Mucosa of rectum (tissue), 2 donors: ENCODE measurements around the gene VPS11.
A peak's percentile ranks its signal among the peaks of the same experiment; 100 is the strongest.

Source experiments
- H3K27ac ChIP-seq, 2 donors: one replicate each; pipeline ENCODE4 v1.7.0; 2013; ENCODE audit warnings: inconsistent platforms in 2 of 2, low read depth in 2 of 2, low read length in 2 of 2
- H3K27me3 ChIP-seq, 2 donors: one replicate each; pipeline ENCODE4 v1.7.0; 2013; ENCODE audit warnings: low read length in 2 of 2; ENCODE audit not compliant: control insufficient read depth in 2 of 2, insufficient read depth in 2 of 2
- H3K36me3 ChIP-seq, 2 donors: one replicate each; pipeline ENCODE4 v1.7.0; 2013; ENCODE audit warnings: low read length in 2 of 2; ENCODE audit not compliant: control insufficient read depth in 2 of 2, insufficient read depth in 2 of 2
- H3K4me1 ChIP-seq, 2 donors: one replicate each; pipeline ENCODE4 v1.7.0; 2013; ENCODE audit warnings: low read length in 2 of 2, mild to moderate bottlenecking in 1 of 2; ENCODE audit not compliant: control insufficient read depth in 2 of 2, insufficient read depth in 2 of 2
- H3K4me3 ChIP-seq, 2 donors: one replicate each; pipeline ENCODE4 v1.7.0; 2013; ENCODE audit warnings: low read length in 2 of 2
- H3K9ac ChIP-seq, 2 donors: one replicate each; pipeline ENCODE4 v1.7.0; 2013; ENCODE audit warnings: low read length in 2 of 2, low read depth in 1 of 2, mild to moderate bottlenecking in 1 of 2
- H3K9me3 ChIP-seq, 2 donors: one replicate each; pipeline ENCODE4 v1.7.0; 2013; ENCODE audit warnings: low read length in 2 of 2; ENCODE audit not compliant: control insufficient read depth in 2 of 2
- donor health status: healthy.
- donor health status: Normal muscosa, but diverticular disease.

The VPS11 gene

GRCh38 chr11:119067371-119068222, at the start of gene VPS11:
Gene VPS11, plus strand, starts transcription at chr11:119067818. Its CDS starts 6 bp downstream, at chr11:119067824.
- Histone ChIP-seq H3K27ac (peak within 1 kb of the TSS; percentile 84 to 88), H3K9ac (peak within 1 kb of the TSS; percentile 71 to 96), H3K9me3 (no peaks in the 10 kb centered on the region), H3K4me1 (peaks cover 3 to 14% of the 10 kb centered on the region in 2 donors), H3K4me3 (peak within 1 kb of the TSS; percentile 78 to 94), H3K27me3 (no peaks in the 10 kb centered on the region), H3K36me3 (peaks cover 18 to 23% of the 10 kb centered on the region in 2 donors)

- H3K27ac ChIP-seq: peak within 1 kb of the TSS; percentile 99
- H3K4me3 ChIP-seq: peak within 1 kb of the TSS; percentile 98
- no peaks in the 10 kb centered on the region for H3K9me3 ChIP-seq
- H3K27me3 ChIP-seq: no peaks in the 10 kb centered on the region
- peak within 1 kb of the TSS; percentile 94 to 98 for H3K9ac ChIP-seq
- peaks cover 29 to 32% of the 10 kb centered on the region in 2 donors for H3K4me1 ChIP-seq
- H3K36me3 ChIP-seq: peaks cover 26 to 50% of the 10 kb centered on the region in 2 donors
Measured at GRCh38 chr11:119018074-119018938, 49.3 kb upstream of the VPS11 start, which contains the start of the genes RPS25 and TRAPPC4. Gene RPS25, minus strand, starts transcription at chr11:119018343. Its CDS starts 59 bp downstream, at chr11:119018284. Gene TRAPPC4, plus strand, starts transcription at chr11:119018766. Its CDS starts 30 bp downstream, at chr11:119018796.

GRCh38 chr11:119019996-119020395, 47.6 kb upstream of the VPS11 start:
- peaks cover 29 to 39% of the 10 kb centered on the region in 2 donors for H3K4me1 ChIP-seq
- H3K4me3 ChIP-seq: peak overlapping the region; percentile 98
- H3K9ac ChIP-seq: peak overlapping the region; percentile 11 to 44
- H3K9me3 ChIP-seq: no peaks in the 10 kb centered on the region
- H3K27me3 ChIP-seq: no peaks in the 10 kb centered on the region
- H3K36me3 ChIP-seq: peaks cover 30 to 52% of the 10 kb centered on the region in 2 donors
- peak overlapping the region in 1 of 2 donors; percentile 32 for H3K27ac ChIP-seq

- Histone ChIP-seq H3K27ac (peak overlapping the region; percentile 11 to 68), H3K4me1 (peaks cover 29 to 40% of the 10 kb centered on the region in 2 donors), H3K27me3 (no peaks in the 10 kb centered on the region), H3K9me3 (no peaks in the 10 kb centered on the region), H3K36me3 (peaks cover 25 to 51% of the 10 kb centered on the region in 2 donors), H3K9ac (no peak overlapping the region), H3K4me3 (peak overlapping the region; percentile 2 to 6)
Measured at GRCh38 chr11:119021631-119022030, 46.0 kb upstream of the VPS11 start.

GRCh38 chr11:119023741-119024140, 43.9 kb upstream of the VPS11 start:
- Histone ChIP-seq H3K27ac (no peak overlapping the region), H3K9ac (no peak overlapping the region), H3K27me3 (no peaks in the 10 kb centered on the region), H3K4me1 (peaks cover 41 to 55% of the 10 kb centered on the region in 2 donors), H3K36me3 (peaks cover 31 to 50% of the 10 kb centered on the region in 2 donors), H3K9me3 (no peaks in the 10 kb centered on the region), H3K4me3 (no peak overlapping the region)

DNA sequence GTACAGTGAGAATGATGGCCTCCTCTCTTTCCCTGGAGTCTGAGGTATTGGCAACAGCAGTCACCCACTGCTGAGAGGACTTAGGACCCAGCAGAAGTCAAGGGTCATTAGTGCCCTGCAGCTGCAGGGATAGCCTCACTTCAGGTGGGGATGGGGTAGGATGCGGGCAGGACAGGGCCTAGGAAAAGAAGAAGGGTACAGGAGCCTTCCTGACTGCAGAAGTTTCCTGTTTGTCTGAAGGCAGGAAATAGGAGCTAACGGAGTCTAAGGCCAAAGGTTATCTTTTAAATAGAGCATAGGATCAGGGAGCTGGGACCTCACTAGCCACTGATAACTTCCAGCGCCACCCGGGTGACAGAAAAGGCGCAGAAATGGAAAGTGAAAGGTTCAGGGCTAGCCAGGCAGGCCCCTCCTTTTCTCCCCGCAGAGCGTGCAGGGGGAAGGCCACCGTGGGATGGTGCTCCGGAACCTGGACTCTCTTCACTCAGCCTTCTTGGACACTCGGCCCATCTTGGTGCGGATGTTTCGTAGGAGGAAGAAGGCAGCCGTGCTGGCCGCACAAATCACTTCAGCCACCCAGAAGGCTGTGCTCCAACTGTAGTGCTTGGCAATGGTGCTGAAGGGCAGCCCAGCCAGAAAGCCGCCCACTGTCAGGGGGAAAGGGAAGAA, 43.1 kb upstream of the VPS11 start:
- H3K27ac ChIP-seq: no peak overlapping the region
- peaks cover 31 to 50% of the 10 kb centered on the region in 2 donors for H3K36me3 ChIP-seq
- no peaks in the 10 kb centered on the region for H3K27me3 ChIP-seq
- no peak overlapping the region for H3K9ac ChIP-seq
- no peak overlapping the region for H3K4me3 ChIP-seq
- no peaks in the 10 kb centered on the region for H3K9me3 ChIP-seq
- H3K4me1 ChIP-seq: peaks cover 49 to 60% of the 10 kb centered on the region in 2 donors

DNA sequence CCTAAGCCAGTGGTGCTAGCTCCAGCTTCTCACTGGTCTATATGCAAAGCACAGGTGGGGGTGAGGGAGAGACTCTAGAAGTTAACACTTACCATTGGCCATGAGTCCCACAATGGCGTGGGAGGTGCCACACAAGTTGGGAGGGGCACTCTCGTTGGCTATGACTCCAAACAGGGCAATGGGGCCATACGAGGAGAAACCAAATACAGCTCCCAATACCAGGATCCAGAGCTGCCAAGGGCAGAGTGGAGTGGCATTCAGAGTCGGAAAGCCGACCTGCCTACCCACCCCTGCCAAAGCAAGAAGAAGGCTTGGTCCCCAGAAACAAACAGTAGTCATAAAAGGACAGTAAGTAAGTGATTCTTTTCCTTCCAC, 42.5 kb upstream of the VPS11 start:
- peaks cover 49 to 61% of the 10 kb centered on the region in 2 donors for H3K4me1 ChIP-seq
- H3K4me3 ChIP-seq: no peak overlapping the region
- no peak overlapping the region for H3K9ac ChIP-seq
- H3K36me3 ChIP-seq: peaks cover 31 to 50% of the 10 kb centered on the region in 2 donors
- no peak overlapping the region for H3K27ac ChIP-seq
- H3K27me3 ChIP-seq: no peaks in the 10 kb centered on the region
- no peaks in the 10 kb centered on the region for H3K9me3 ChIP-seq

- Histone ChIP-seq H3K36me3 (peaks cover 31 to 50% of the 10 kb centered on the region in 2 donors), H3K27ac (no peak overlapping the region), H3K4me1 (peaks cover 45 to 58% of the 10 kb centered on the region in 2 donors), H3K9me3 (no peaks in the 10 kb centered on the region), H3K4me3 (no peak overlapping the region), H3K9ac (no peak overlapping the region), H3K27me3 (no peaks in the 10 kb centered on the region)
Measured at GRCh38 chr11:119025541-119025940, 42.1 kb upstream of the VPS11 start.

DNA sequence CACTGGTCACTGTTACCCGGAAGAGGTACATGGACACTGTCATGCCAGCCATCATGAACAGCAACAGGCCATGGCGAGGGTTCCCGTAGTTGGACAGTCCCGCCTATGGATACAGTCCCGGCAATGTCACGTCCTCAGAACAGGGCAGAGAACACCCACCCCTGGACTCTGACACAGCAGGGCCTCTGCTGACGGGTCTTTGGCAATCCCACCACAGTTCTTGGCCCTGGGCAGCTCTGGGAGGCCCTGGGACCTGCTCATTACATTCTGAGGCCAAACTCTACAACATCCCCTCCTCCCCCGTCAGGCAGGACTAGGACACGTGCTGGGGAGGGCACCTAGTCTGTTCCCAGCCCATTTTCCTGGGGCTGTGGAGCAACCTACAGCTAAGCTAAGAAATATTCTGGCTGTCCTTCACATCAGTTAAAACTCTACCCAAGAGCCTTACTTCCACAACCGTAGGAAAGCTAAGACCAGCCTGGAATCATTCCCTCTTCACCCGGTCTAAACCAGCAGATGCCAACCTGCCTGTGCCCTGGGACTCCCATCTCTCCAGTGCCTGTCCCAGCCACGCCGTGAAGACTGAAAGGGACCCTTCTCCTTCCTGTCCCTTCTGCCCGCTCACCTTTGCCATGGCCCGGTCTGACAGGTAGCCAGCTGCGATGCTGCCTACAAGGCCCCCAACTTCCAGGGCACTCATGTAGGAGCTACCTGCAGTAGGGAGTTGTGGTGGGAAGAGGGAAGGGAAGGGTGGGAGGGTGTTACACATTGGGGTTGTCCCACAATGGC, 41.4 kb upstream of the VPS11 start:
- Histone ChIP-seq H3K9ac (no peak overlapping the region), H3K27me3 (no peaks in the 10 kb centered on the region), H3K4me1 (peaks cover 44 to 58% of the 10 kb centered on the region in 2 donors), H3K9me3 (no peaks in the 10 kb centered on the region), H3K27ac (no peak overlapping the region), H3K36me3 (peaks cover 31 to 50% of the 10 kb centered on the region in 2 donors), H3K4me3 (no peak overlapping the region)
